Natural killer cell (primary cell): ENCODE measurements around the gene NEURL1B. TPM values are rescaled to one million over a fixed set of nuclear protein-coding genes. Genes with fewer than 3 reads are reported as not detected.

Experiments
- ATAC-seq, 3 donors: fragments of 150-1000 bp in 2 of 3; fragments of 200-7000 bp in 1 of 3; cut with Tn5 transposase; 1 replicate in 1 of 3; 2 replicates in 2 of 3; pipeline ENCODE4 v1.10.0; 2021; ENCODE audit warnings: mild to moderate bottlenecking in 2 of 3, moderate library complexity in 2 of 3
- DNase-seq, 2 donors: peaks; one replicate each; pipeline versions ENCODE4 v3.0.0 to v3.0.0-alpha.2; 2013 to 2021; ENCODE audit warnings: mixed read lengths in 1 of 2
- H3K27ac ChIP-seq: one replicate; pipeline ENCODE4 v1.5.1; 2013; ENCODE audit warnings: mild to moderate bottlenecking, low read length
- H3K27me3 ChIP-seq: one replicate; pipeline ENCODE4 v1.6.1; 2013; ENCODE audit warnings: low read length; ENCODE audit not compliant: control insufficient read depth, insufficient read depth
- H3K36me3 ChIP-seq: one replicate; pipeline ENCODE4 v1.6.1; 2013; ENCODE audit warnings: low read length; ENCODE audit not compliant: control insufficient read depth, insufficient read depth
- H3K4me1 ChIP-seq: one replicate; pipeline ENCODE4 v1.6.1; 2013; ENCODE audit warnings: low read length; ENCODE audit not compliant: control insufficient read depth, insufficient read depth
- H3K4me3 ChIP-seq: one replicate; pipeline ENCODE4 v1.5.1; 2013; ENCODE audit warnings: low read length
- H3K9me3 ChIP-seq: one replicate; pipeline ENCODE4 v1.6.1; 2013; ENCODE audit warnings: low read length; ENCODE audit not compliant: control insufficient read depth, insufficient read depth
- H3K27ac Mint-ChIP-seq, 2 donors: one replicate each; pipeline ENCODE4 v1.8.0; 2022; ENCODE audit warnings: mild to moderate bottlenecking in 2 of 2, mixed read lengths in 2 of 2, moderate library complexity in 1 of 2
- H3K27me3 Mint-ChIP-seq, 2 donors: one replicate each; pipeline ENCODE4 v1.8.0; 2022; ENCODE audit warnings: low read depth in 2 of 2, mixed read lengths in 2 of 2
- H3K36me3 Mint-ChIP-seq: one replicate; pipeline ENCODE4 v1.8.0; 2022; ENCODE audit warnings: mixed read lengths
- H3K4me1 Mint-ChIP-seq, 2 donors: one replicate each; pipeline ENCODE4 v1.8.0; 2022; ENCODE audit warnings: mixed read lengths in 2 of 2
- H3K4me3 Mint-ChIP-seq: one replicate; pipeline ENCODE4 v1.8.0; 2022; ENCODE audit warnings: mild to moderate bottlenecking, moderate library complexity, mixed read lengths
- H3K9me3 Mint-ChIP-seq, 2 donors: one replicate each; pipeline ENCODE4 v1.8.0; 2022; ENCODE audit warnings: mixed read lengths in 2 of 2
- WGBS: methylation state at CpG from one replicate; pipeline ENCODE4 v1.1.7; 2013; ENCODE audit warnings: missing lambda C conversion rate; ENCODE audit not compliant: insufficient coverage; 5-methylcytosine and 5-hydroxymethylcytosine counted together
- intact Hi-C: fragments of 100-400 bp; cut with micrococcal nuclease; formaldehyde crosslinking; loops from one replicate; pipeline ENCODE4 v1.14.2; 2022
- total RNA-seq, 4 donors: library from RNA; stranded (reverse); fragments of 120-200 nt in 1 of 4; gene quantifications; one replicate each; pipeline versions ENCODE4 v1.2.3 to v1.2.4, GENCODE V29; 2013 to 2022
- TF ChIP-seq, protein P1 (sequence below): fragments of 200-600 bp; IDR thresholded peaks from one replicate; pipeline ENCODE4 v1.8.0; 2022; ENCODE audit warnings: antibody characterized with exemption

The NEURL1B gene
- total RNA-seq, 3 donors from 2014 or later (not counting 1 experiment from before 2014, with no cell fraction given): 0.28 to 0.54 (median 0.45) TPM

DNA sequence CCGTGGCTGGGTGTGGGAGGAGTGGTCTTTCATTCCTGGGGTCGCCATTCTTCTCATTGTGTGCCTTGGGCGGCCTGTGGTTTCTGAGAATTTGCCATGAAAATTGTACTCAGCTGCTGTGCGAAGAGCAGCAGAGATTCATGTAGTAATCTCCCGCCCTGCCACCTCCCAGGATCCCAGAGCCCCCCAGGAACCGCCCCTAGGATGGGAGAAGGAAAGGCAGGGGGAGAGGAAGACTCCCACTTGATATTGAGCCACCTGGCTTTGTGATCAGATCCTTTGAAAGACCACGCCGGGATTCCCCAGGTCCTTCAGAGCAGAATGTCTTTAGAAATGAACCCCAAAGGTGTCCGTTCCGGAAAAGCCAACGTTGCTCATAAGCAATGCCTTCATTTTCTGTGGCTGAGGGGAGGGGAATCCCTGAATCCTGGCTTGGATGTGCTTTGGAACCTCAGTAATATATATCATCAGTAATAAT lies 27.6 kb downstream of the NEURL1B start:
- H3K27me3 ChIP-seq: no peaks in the 10 kb centered on the region
- no peaks in the 10 kb centered on the region for H3K9me3 ChIP-seq
- Mint-ChIP-seq H3K36me3 (no peaks in the 10 kb centered on the region), H3K4me3 (no peak overlapping the region), H3K4me1 (no peaks in the 10 kb centered on the region), H3K27ac (no peak overlapping the region), H3K27me3 (no peaks in the 10 kb centered on the region), H3K9me3 (no peaks in the 10 kb centered on the region)
- intact Hi-C loops: no loop called here
- no peak for ATAC-seq
- no peaks in the 10 kb centered on the region for H3K4me1 ChIP-seq
- 90% methylated on average over 9 of the region's 11 CpGs for WGBS
- no peak for DNase-seq
- no peak overlapping the region for H3K4me3 ChIP-seq
- H3K27ac ChIP-seq: no peak overlapping the region
- no peaks in the 10 kb centered on the region for H3K36me3 ChIP-seq
- TF ChIP-seq, protein P1, sequence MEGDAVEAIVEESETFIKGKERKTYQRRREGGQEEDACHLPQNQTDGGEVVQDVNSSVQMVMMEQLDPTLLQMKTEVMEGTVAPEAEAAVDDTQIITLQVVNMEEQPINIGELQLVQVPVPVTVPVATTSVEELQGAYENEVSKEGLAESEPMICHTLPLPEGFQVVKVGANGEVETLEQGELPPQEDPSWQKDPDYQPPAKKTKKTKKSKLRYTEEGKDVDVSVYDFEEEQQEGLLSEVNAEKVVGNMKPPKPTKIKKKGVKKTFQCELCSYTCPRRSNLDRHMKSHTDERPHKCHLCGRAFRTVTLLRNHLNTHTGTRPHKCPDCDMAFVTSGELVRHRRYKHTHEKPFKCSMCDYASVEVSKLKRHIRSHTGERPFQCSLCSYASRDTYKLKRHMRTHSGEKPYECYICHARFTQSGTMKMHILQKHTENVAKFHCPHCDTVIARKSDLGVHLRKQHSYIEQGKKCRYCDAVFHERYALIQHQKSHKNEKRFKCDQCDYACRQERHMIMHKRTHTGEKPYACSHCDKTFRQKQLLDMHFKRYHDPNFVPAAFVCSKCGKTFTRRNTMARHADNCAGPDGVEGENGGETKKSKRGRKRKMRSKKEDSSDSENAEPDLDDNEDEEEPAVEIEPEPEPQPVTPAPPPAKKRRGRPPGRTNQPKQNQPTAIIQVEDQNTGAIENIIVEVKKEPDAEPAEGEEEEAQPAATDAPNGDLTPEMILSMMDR: no peak

DNA sequence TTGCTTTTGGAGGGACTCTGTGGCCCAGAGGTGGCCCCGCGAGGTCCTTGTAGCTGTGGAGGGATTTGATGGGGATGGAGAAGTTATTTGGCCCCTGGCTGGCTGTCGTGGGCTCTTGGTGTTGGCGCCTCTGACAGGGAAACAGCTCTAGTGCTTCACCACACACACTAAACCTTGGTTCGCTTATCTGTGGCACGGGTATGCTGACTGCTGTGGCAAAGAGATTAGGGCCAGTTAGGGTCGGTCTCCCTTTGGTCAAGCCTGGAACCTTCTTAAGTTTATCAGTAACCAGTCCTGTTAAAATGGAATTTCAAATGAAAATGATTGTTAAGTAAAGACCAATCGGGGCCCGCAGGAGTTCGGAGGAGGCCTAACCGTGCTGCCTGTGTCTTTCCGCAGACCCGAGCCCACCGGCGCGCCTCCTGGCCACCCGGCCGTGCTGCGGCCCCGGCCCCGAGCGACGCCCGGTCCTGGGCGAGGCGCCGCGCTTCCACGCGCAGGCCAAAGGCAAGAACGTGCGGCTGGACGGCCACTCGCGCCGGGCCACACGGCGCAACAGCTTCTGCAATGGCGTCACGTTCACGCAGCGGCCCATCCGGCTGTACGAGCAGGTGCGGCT lies 28.4 kb downstream of the NEURL1B start:
- ATAC-seq: no peak
- H3K4me3 Mint-ChIP-seq: no peak overlapping the region
- H3K27me3 Mint-ChIP-seq: no peaks in the 10 kb centered on the region
- DNase-seq: no peak
- Histone ChIP-seq H3K4me3 (no peak overlapping the region), H3K36me3 (no peaks in the 10 kb centered on the region), H3K27ac (no peak overlapping the region), H3K4me1 (no peaks in the 10 kb centered on the region), H3K27me3 (no peaks in the 10 kb centered on the region), H3K9me3 (no peaks in the 10 kb centered on the region)
- intact Hi-C loops: no loop called here
- no peaks in the 10 kb centered on the region for H3K4me1 Mint-ChIP-seq
- no peaks in the 10 kb centered on the region for H3K9me3 Mint-ChIP-seq
- 84% methylated on average over 43 of the region's 45 CpGs for WGBS
- no peak overlapping the region for H3K27ac Mint-ChIP-seq
- TF ChIP-seq, protein P1: no peak
- H3K36me3 Mint-ChIP-seq: no peaks in the 10 kb centered on the region

DNA sequence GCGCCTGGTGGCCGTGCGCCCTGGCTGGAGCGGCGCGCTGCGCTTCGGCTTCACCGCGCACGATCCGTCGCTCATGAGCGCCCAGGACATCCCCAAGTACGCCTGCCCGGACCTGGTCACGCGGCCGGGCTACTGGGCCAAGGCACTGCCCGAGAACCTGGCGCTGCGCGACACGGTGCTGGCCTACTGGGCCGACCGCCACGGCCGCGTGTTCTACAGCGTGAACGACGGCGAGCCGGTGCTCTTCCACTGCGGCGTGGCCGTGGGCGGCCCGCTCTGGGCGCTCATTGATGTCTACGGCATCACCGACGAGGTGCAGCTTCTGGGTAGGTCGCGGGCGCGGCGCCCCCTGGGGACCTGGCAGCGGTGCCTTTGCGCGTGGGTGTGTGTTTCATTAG lies 28.9 kb downstream of the NEURL1B start:
- Mint-ChIP-seq H3K27me3 (no peaks in the 10 kb centered on the region), H3K9me3 (no peaks in the 10 kb centered on the region), H3K4me1 (no peaks in the 10 kb centered on the region), H3K4me3 (no peak overlapping the region), H3K36me3 (no peaks in the 10 kb centered on the region), H3K27ac (no peak overlapping the region)
- Histone ChIP-seq H3K27ac (no peak overlapping the region), H3K9me3 (no peaks in the 10 kb centered on the region), H3K4me1 (no peaks in the 10 kb centered on the region), H3K36me3 (no peaks in the 10 kb centered on the region), H3K27me3 (no peaks in the 10 kb centered on the region), H3K4me3 (no peak overlapping the region)
- no peak for DNase-seq
- ATAC-seq: peak in 1 of 3 donors; percentile 36
- TF ChIP-seq, protein P1: no peak
- 91% methylated on average over 51 of the region's 51 CpGs for WGBS
- intact Hi-C loops: no loop called here

DNA sequence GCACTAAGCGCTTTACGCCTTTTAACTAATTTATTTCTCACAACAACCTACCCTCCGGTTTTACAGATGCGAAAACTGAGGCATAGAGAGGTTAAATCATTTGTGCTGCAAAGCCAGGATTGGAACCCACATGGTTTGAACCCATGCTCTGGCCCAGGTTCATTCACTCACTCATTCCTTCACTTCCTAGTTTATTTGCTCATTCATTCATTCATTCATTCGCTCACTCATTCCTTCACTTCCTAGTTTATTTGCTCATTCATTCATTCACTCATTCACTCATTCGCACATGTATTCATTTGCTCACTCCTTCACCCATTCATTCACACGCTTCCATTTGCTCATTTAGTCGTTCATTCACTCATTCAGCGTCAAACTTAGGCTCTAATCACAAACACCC lies 29.4 kb downstream of the NEURL1B start:
- H3K27ac Mint-ChIP-seq: no peak overlapping the region

More for the DNA sequence above, 29.4 kb downstream of the NEURL1B start:
- H3K27me3 Mint-ChIP-seq: no peaks in the 10 kb centered on the region
- Histone ChIP-seq H3K4me3 (no peak overlapping the region), H3K36me3 (no peaks in the 10 kb centered on the region), H3K9me3 (no peaks in the 10 kb centered on the region), H3K27me3 (no peaks in the 10 kb centered on the region), H3K27ac (no peak overlapping the region), H3K4me1 (no peaks in the 10 kb centered on the region)
- 98% methylated on average over 7 of the region's 9 CpGs for WGBS
- no peaks in the 10 kb centered on the region for H3K36me3 Mint-ChIP-seq
- TF ChIP-seq, protein P1: no peak
- H3K4me3 Mint-ChIP-seq: no peak overlapping the region
- DNase-seq (no peak), ATAC-seq (no peak)
- no peaks in the 10 kb centered on the region for H3K4me1 Mint-ChIP-seq
- H3K9me3 Mint-ChIP-seq: no peaks in the 10 kb centered on the region
- intact Hi-C loops: no loop called here
